Mucosa of stomach (tissue), 1 donor: ENCODE measurements around the gene ALOX5AP.
"Not testable (repeated sequence)": the region's sequence is repeated elsewhere in the genome, so short reads cannot be mapped to it uniquely, and the experiment has no call there.

ENCODE experiments used
- H3K27me3 ChIP-seq: one replicate; pipeline ENCODE4 v1.7.0; 2013; ENCODE audit warnings: mild to moderate bottlenecking, low read length; ENCODE audit not compliant: control insufficient read depth, insufficient read depth
- H3K36me3 ChIP-seq: one replicate; pipeline ENCODE4 v1.7.0; 2013; ENCODE audit warnings: low read length; ENCODE audit not compliant: control insufficient read depth, insufficient read depth
- H3K4me1 ChIP-seq: one replicate; pipeline ENCODE4 v1.7.0; 2013; ENCODE audit warnings: mild to moderate bottlenecking, low read length; ENCODE audit not compliant: control insufficient read depth, insufficient read depth
- H3K4me3 ChIP-seq: one replicate; pipeline ENCODE4 v1.7.0; 2013; ENCODE audit warnings: low read length
- H3K9ac ChIP-seq: one replicate; pipeline ENCODE4 v1.7.0; 2013; ENCODE audit warnings: mild to moderate bottlenecking, low read length, moderate library complexity
- H3K9me3 ChIP-seq: one replicate; pipeline ENCODE4 v1.7.0; 2013; ENCODE audit warnings: mild to moderate bottlenecking, low read length, moderate library complexity; ENCODE audit not compliant: control insufficient read depth
- donor health status: Pancreatic carcinoma.

Gene ALOX5AP

DNA sequence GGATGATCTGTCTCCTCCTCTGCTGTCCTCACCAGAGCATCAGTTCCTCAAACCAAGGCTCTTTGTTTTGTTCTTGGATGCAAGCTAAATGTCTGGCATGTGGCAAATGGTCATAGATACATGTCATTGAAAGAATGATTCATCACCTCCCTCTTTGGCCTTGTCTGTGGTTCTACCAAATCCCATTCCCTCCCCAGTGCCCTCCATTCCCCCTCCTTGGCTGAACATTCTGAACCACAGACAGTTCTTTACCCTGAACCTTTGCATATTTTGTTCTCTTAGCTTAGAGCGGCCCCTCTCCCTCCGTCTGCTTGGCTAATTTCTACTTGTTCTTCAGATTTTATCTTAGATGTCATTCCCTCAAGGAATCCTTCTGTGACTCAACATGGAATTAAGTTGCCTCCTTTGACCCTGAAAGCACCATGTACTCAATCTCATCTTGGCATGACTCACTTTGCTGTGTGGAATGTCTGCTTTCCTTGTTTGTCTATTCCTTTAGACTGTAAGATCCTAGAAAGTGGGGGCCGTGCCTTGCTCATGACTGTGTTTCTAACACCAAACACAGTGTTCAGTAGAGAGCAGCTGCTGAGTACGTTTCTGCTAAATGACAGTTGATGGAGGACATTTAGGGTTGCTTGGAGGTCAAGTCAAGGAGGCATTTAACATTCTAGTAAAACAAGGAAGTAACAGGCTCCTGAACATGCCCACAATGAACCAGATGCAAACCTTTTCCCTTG lies 8.1 kb downstream of the ALOX5AP start:
- no peak overlapping the region for H3K4me3 ChIP-seq
- no peaks in the 10 kb centered on the region for H3K36me3 ChIP-seq
- H3K27me3 ChIP-seq: no peaks in the 10 kb centered on the region
- no peak overlapping the region for H3K9ac ChIP-seq
- H3K4me1 ChIP-seq: peaks cover 50% of the 10 kb centered on the region
- H3K9me3 ChIP-seq: no peaks in the 10 kb centered on the region

DNA sequence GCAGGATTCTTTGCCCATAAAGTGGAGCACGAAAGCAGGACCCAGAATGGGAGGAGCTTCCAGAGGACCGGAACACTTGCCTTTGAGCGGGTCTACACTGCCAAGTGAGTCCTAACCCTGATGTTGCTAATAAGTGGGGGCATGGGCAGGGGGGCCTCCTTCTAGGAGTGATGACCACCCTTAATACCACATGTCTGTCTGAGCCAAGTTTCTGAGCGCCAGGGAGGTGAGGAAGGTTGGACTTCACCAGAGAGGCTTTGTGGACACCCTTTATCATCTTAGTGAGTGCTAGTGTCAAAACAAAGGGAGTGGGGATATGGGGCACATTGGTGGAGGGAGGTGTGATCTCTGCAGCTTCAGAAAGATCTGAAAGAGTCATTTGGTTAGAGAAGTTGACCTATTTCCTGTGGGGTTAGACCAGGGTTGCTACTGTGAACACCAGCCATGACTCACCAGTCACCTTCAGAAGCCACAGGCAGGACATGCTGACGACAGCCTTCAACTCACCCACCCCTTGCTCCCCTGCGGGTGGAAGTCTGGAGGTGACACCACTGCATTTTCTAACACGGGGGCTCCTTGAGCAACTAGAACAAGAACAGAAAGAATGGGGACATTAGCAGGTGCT lies 8.8 kb downstream of the ALOX5AP start:
- peaks cover 45% of the 10 kb centered on the region for H3K4me1 ChIP-seq
- no peak overlapping the region for H3K9ac ChIP-seq
- no peaks in the 10 kb centered on the region for H3K9me3 ChIP-seq
- no peaks in the 10 kb centered on the region for H3K36me3 ChIP-seq
- no peak overlapping the region for H3K4me3 ChIP-seq
- H3K27me3 ChIP-seq: no peaks in the 10 kb centered on the region

DNA sequence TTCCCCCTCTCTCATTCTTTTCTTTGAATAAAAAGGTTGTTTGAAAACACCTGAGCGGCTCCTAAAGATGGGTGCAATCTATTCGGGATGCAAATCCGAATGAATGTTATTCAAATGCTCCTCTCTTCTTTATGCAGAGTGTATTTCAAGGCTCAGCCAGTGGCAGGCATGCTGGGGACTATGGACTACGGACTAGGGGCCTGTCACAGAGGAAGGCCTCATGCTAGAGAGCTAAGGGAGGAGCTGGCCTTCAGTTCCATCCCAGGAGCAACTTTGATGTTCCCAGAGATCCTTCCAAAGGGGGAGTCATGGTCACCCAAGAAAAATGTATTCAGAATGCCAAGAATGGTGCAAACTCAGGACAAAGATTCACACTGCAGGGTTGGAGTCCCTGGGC lies 9.3 kb downstream of the ALOX5AP start:
- H3K27me3 ChIP-seq: no peaks in the 10 kb centered on the region
- peaks cover 40% of the 10 kb centered on the region for H3K4me1 ChIP-seq

DNA sequence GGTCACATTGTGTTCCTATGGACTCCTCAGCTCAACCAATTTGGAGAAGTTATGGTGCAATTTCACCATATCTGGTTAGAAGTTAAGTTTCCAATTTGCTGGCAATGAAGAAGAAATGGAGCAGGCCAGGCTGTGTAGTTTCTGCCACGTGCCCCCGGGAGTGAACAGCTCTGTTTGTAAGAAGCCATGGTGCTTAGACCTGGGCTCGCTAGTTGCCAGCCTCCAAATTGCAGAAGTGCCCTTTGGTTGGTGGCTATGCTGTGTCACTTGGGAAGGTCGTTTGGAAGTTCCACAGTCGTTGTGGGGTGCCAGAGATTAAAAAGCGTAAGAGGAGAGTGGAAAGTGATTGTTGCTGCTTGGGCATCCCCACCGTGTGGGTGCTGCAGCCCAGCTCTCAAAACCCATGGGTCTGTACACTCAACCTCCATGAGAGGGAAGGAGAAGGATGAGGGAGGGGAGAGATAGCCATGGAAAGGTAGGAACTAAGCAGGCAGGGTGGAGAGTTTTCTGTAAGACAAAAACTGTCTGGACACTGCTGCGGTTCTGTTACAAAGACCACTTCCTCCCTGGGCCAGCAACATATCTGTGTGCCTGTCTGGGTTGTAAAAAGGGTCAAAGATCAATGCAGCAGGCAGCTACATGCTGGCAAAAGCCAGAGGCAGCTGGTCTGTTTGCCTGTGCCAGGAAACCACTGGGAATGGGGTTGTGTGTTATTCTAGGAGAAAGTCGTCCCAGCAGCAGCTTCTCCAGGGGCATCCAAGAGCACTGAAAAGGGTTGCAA lies 10.8 kb downstream of the ALOX5AP start:
- H3K9ac ChIP-seq: no peak overlapping the region
- no peaks in the 10 kb centered on the region for H3K9me3 ChIP-seq
- no peaks in the 10 kb centered on the region for H3K27me3 ChIP-seq
- H3K4me3 ChIP-seq: no peak overlapping the region
- peaks cover 30% of the 10 kb centered on the region for H3K4me1 ChIP-seq
- no peaks in the 10 kb centered on the region for H3K36me3 ChIP-seq

More for the DNA sequence above, 9.3 kb downstream of the ALOX5AP start:
- H3K4me3 ChIP-seq: no peak overlapping the region
- no peak overlapping the region for H3K9ac ChIP-seq
- no peaks in the 10 kb centered on the region for H3K36me3 ChIP-seq
- no peaks in the 10 kb centered on the region for H3K9me3 ChIP-seq

DNA sequence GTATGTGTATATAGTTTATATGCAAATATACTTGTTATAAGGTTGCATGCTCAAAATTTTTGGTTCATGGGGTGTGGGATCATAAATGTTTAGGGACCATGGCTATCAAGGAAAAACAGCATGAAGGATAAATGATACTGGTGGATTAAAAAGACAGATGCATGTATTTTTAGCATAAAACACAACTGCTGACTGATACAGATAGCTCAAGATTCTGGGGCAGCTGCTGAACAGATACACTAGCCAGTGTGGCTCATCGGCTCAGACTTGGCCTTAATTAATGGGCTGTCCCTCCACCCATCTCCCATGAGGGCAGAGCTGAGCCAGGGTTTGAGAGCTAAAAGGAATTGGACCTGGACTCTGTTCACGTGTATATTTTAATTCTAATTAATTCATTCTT lies 11.4 kb downstream of the ALOX5AP start:
- Histone ChIP-seq H3K36me3 (no peaks in the 10 kb centered on the region), H3K9me3 (no peaks in the 10 kb centered on the region), H3K9ac (no peak overlapping the region), H3K4me1 (peaks cover 30% of the 10 kb centered on the region), H3K27me3 (no peaks in the 10 kb centered on the region), H3K4me3 (no peak overlapping the region)

DNA sequence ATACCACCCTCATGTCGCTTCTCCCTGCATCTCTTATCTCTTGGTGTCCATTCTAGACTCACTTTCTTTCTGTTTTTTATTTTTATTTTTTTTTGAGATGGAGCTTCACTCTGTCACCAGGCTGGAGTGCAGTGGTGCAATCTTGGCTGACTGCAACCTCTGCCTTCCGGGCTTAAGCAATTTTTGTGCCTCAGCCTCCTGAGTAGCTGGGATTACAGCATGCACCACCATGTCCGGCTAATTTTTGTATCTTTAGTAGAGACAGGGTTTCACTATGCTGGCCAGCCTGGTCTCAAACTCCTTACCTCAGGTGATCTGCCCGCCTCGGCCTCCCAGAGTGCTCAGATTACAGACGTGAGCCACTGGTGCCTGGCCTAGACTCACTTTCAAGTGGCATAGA lies 12.5 kb downstream of the ALOX5AP start:
- not testable (repeated sequence) for H3K9ac ChIP-seq, H3K4me3 ChIP-seq, H3K27me3 ChIP-seq, H3K36me3 ChIP-seq, H3K9me3 ChIP-seq
- H3K4me1 ChIP-seq: peaks cover 30% of the 10 kb centered on the region

DNA sequence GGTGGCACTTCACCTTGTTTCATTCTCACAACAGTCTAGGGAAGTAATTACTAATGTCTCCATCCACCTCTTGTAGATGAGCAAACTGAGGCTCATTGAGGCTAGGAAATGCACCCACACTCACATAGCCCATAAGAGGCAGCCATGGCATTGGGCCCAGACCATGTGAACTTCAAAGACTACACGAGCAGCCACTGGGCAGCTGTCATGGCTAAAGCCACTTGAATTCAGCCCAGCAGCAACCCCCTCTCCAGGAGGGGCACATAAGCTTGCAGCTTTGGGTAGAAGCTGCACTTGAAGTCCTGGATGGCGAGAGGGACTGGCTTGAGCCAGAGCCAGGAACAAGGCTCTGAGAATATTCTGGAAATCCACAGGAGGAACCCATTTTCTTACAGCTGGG lies 13.4 kb downstream of the ALOX5AP start:
- no peaks in the 10 kb centered on the region for H3K9me3 ChIP-seq
- no peak overlapping the region for H3K9ac ChIP-seq
- no peaks in the 10 kb centered on the region for H3K27me3 ChIP-seq
- H3K4me3 ChIP-seq: no peak overlapping the region
- peaks cover 21% of the 10 kb centered on the region for H3K4me1 ChIP-seq
- H3K36me3 ChIP-seq: no peaks in the 10 kb centered on the region

DNA sequence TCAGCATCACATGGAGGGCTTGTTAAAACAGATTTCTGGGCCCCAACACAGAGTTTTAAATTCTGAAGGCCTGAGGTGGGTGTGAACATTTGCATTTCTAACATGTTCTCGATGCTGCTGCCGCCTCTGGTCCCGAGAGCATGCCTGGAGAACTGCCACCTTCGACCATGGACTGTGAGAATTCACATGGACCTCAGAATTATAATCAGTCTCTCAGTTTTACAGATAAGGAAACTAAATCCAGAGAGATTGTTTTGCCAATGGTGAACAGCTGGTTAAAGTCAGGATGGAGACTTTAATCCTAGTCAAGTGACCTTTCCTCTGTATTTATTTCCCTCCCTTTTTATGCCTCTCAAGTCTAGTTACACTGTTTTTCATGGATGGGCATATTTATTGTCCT lies 14.7 kb downstream of the ALOX5AP start:
- H3K9ac ChIP-seq: no peak overlapping the region
- H3K4me1 ChIP-seq: peaks cover 9% of the 10 kb centered on the region
- H3K9me3 ChIP-seq: no peaks in the 10 kb centered on the region
- no peak overlapping the region for H3K4me3 ChIP-seq
- no peaks in the 10 kb centered on the region for H3K27me3 ChIP-seq
- no peaks in the 10 kb centered on the region for H3K36me3 ChIP-seq

DNA sequence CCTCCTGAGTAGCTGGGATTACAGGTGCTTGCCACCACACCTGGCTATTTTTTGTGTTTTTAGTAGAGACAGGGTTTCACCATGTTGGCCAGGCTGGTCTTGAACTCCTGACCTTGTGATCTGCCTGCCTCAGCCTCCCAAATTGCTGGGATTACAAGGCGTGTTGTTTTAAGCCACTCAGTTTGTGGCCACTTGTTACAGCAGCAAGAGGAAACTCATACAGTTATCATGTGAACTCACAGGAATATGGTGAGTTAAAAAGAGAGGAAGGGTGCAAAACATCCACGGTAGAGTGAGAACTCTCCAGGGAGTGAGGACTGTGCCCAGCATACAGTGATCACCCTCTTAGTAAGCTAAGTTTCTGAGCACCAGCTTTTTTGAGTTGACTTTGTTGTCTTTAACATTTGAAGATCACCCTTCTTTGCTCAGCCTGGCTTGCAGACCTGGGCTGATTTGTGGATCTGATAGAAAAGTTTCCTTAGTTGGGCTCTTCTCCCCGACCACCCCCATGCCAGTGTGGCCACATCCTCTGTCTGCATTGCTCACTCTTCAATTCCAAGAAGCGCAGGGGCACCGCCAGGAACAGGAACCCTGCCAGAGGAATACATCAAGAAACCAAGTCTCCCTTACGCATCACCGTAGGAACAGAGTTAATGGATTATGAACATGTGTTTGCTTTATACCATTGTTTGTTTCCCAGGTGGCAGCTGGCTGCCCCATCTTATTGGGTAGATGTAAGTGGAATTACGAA lies 16.0 kb downstream of the ALOX5AP start:
- no peaks in the 10 kb centered on the region for H3K9me3 ChIP-seq
- H3K9ac ChIP-seq: no peak overlapping the region
- no peak overlapping the region for H3K4me3 ChIP-seq
- peaks cover 5% of the 10 kb centered on the region for H3K4me1 ChIP-seq
- no peaks in the 10 kb centered on the region for H3K36me3 ChIP-seq
- no peaks in the 10 kb centered on the region for H3K27me3 ChIP-seq

DNA sequence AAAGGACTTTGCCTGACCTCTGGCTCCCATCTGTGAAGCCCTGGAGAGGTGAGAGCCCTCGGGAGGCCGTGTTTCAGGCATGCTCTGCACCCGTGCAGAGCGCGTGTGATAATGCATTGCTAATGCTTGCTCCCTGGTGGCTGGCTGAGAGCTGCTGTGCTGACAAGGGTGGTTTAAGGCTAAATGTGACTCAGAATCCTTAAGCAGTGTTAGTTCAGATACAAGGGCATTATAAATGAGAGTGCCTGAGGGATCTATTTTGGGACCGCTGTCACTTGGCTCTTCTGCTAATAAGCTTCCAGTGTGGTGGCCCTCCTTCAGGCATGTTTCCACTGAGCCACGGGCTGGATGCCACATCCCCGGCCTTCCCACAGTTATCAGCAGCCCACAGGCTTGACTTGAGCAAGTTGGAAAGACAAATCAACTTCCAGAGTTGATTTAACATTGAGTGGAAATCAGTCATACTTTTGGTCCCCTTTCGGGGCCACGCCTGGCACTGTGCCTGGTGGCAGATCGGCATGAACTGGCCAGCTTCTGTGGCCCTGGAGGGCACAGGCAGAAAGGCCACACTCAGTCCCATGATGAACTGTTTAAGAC lies 17.0 kb downstream of the ALOX5AP start:
- Histone ChIP-seq H3K27me3 (no peaks in the 10 kb centered on the region), H3K9ac (no peak overlapping the region), H3K4me1 (no peaks in the 10 kb centered on the region), H3K36me3 (no peaks in the 10 kb centered on the region), H3K9me3 (no peaks in the 10 kb centered on the region), H3K4me3 (no peak overlapping the region)

DNA sequence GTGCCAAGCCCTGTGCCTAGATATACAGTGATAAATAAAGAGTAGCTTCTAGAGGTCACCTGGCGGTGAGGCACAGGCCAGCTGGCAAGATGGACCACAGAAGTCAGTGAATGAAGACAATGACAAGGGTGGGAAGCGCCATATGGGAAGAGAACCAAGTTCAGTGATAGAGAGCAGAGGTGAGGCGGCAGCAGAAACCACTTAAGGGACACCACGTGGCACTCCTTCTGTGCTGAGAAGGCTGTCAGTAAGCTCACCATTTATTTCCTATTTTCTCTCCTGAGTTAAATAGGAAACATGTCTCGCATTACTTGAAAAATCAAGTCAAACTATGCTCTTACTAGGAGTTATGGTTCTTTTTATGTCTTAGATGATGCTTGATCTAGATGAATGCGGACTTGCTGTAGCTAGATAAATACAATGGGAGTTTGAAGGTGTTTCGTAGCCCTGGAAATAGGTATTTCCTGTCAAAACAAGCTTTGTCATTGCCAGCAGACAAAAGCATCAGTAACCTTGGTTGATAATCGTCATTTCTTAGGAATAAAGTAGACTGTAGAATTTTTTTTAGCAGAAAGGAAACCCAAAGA lies 17.8 kb downstream of the ALOX5AP start:
- no peaks in the 10 kb centered on the region for H3K4me1 ChIP-seq
- H3K36me3 ChIP-seq: no peaks in the 10 kb centered on the region
- no peak overlapping the region for H3K9ac ChIP-seq
- no peaks in the 10 kb centered on the region for H3K9me3 ChIP-seq
- H3K27me3 ChIP-seq: no peaks in the 10 kb centered on the region
- H3K4me3 ChIP-seq: no peak overlapping the region
